Measurements from ENCODE around the gene NFU1.
A peak's percentile ranks its signal among the peaks of the same experiment; 100 is the strongest.

NFU1 gene

DNA sequence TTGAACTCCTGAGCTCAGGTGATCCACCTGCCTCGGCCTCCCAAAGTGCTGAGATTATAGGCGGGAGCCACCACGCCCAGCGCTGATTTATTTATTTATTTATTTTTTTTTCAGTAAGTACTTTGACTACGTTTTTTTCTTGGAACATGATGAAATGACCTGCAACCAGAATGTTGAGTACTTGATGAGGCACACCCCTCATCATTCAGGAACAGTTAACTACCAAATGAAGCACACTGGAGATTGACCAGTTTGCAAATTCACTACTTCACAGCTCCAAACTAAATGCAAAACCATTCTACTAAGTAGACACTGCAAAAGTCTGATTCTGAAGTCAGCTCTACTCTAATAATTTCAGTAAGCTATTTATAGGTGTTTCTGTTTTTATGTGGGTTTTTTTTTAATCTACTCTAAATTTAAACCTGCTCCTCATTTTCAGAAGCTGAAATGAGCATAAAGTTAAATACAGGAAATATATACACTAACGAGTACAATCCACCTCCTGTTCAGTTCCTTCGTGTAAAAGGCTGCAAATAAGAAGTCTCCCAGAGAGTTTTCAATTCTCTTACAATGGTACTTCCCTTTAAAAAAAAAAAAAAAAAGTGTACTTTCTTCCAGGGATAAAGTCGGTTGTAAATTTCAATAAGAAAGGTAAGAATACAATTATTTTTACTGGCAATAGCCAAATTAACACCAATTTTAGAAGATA, 51.6 kb downstream of the NFU1 start:
- Histone ChIP-seq H3K9ac (ENCODE audit: low read length) (peak overlapping the region; percentile 90), H3K27me3 (ENCODE audit: control insufficient read depth, insufficient read depth, low read length) (no peaks in the 10 kb centered on the region), H3K36me3 (ENCODE audit: control insufficient read depth, insufficient read depth, low read length) (no peaks in the 10 kb centered on the region), H3K4me3 (ENCODE audit: low read length) (peak overlapping the region; percentile 40), H3K9me3 (ENCODE audit: control insufficient read depth, low read length) (no peaks in the 10 kb centered on the region), H3K4me1 (ENCODE audit: control insufficient read depth, insufficient read depth, low read length) (peaks cover 34% of the 10 kb centered on the region)

DNA sequence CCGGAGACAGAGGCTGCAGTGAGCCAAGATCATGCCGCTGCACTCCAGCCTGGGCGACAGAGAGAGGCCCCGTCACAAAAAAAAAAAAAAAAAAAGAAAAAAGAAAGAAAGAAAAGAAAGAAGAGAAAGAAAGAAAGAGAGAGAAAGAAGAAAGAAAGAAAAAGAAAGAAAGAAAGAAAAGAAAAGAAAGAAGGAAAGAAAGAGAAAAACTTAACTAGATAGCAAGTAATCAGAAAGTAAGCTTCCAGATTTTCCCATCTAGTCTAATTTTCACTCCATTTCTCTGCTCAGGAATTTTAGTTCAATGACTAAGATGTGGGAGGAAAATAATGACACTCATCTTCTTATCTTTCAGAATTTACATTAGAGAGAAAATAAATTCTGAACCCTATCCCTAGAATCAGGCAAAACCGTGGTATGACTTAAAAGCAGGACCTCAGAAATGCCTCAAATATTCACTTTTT, 52.6 kb downstream of the NFU1 start:
- Histone ChIP-seq H3K36me3 (ENCODE audit: control insufficient read depth, insufficient read depth, low read length) (no peaks in the 10 kb centered on the region), H3K4me3 (ENCODE audit: low read length) (no peak overlapping the region), H3K27me3 (ENCODE audit: control insufficient read depth, insufficient read depth, low read length) (no peaks in the 10 kb centered on the region), H3K4me1 (ENCODE audit: control insufficient read depth, insufficient read depth, low read length) (peaks cover 32% of the 10 kb centered on the region), H3K9me3 (ENCODE audit: control insufficient read depth, low read length) (no peaks in the 10 kb centered on the region), H3K9ac (ENCODE audit: low read length) (peak overlapping the region; percentile 28)

- H3K36me3 ChIP-seq (ENCODE audit: control insufficient read depth, insufficient read depth, low read length), result no peaks in the 10 kb centered on the region
- peaks cover 32% of the 10 kb centered on the region for H3K4me1 ChIP-seq (ENCODE audit: control insufficient read depth, insufficient read depth, low read length)
- H3K27me3 ChIP-seq (ENCODE audit: control insufficient read depth, insufficient read depth, low read length), result no peaks in the 10 kb centered on the region
- no peak overlapping the region for H3K4me3 ChIP-seq (ENCODE audit: low read length)
- H3K9ac ChIP-seq (ENCODE audit: low read length), result no peak overlapping the region
- no peaks in the 10 kb centered on the region for H3K9me3 ChIP-seq (ENCODE audit: control insufficient read depth, low read length)
Measured at GRCh38 chr2:69383176-69383812, 53.9 kb downstream of the NFU1 start.

- no peaks in the 10 kb centered on the region for H3K36me3 ChIP-seq (ENCODE audit: control insufficient read depth, insufficient read depth, low read length)
- H3K4me3 ChIP-seq (ENCODE audit: low read length), result no peak overlapping the region
- H3K4me1 ChIP-seq (ENCODE audit: control insufficient read depth, insufficient read depth, low read length), result peaks cover 25% of the 10 kb centered on the region
- H3K27me3 ChIP-seq (ENCODE audit: control insufficient read depth, insufficient read depth, low read length), result no peaks in the 10 kb centered on the region
- H3K9ac ChIP-seq (ENCODE audit: low read length), result no peak overlapping the region
- no peaks in the 10 kb centered on the region for H3K9me3 ChIP-seq (ENCODE audit: control insufficient read depth, low read length)
Measured at GRCh38 chr2:69382547-69382946, 54.7 kb downstream of the NFU1 start.

DNA sequence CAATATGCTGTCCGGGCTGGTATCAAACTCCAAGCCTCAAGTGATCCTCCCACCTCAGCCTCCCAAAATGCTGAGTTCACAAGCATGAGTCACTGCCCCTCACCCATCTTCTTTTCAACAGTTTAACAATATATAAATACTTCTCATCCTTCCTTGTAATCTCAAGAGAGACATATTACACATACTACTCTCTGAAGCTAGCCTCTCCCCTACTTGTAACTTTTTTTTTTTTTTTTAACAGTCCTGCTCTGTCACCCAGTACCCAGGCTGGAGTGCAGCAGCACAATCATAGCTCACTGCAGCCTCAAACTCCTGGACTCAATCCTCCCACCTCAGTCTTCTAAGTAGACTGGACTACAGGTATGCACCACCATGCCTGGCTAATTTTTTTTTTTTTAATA, 55.9 kb downstream of the NFU1 start:
- Histone ChIP-seq H3K4me3 (ENCODE audit: low read length) (no peak overlapping the region), H3K36me3 (ENCODE audit: control insufficient read depth, insufficient read depth, low read length) (no peaks in the 10 kb centered on the region), H3K9ac (ENCODE audit: low read length) (no peak overlapping the region), H3K9me3 (ENCODE audit: control insufficient read depth, low read length) (no peaks in the 10 kb centered on the region), H3K4me1 (ENCODE audit: control insufficient read depth, insufficient read depth, low read length) (peaks cover 24% of the 10 kb centered on the region), H3K27me3 (ENCODE audit: control insufficient read depth, insufficient read depth, low read length) (no peaks in the 10 kb centered on the region)

DNA sequence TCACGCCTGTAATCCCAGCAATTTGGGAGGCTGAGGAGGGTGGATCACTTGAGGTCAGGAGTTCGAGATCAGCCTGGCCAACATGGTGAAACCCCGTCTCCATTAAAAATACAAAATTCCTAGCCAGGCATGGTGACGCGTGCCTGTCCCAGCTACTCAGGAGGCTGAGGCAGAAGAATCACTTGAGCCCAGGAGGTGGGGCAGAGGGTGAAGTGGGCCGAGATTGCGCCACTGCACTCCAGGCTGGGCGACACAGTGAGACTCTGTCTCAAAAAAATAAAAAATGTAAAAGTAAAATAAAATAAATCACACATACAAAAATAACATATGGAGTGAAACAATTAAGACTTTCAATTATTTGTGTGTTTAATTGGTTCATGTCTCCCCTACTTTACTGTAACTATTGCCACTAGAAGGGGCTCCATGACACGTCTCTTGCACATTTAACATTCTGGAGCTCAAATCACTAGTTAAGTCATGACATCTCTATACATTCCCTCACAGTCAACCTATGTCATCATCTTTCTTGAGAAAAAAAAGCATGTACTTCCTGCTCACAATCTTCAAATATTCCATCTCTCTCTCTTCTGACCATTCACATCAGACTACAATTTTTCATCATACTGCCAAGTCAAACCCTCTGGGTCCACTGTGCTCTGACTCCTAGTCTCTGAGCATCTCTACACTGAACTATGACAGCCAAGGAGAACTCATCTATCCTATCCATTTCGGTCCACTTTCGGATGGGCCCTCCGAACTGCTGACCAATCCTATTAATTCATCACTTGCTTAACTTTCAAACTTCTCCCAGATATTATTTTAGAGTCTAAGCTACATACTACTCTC, 56.9 kb downstream of the NFU1 start:
- Histone ChIP-seq H3K9ac (ENCODE audit: low read length) (no peak overlapping the region), H3K27me3 (ENCODE audit: control insufficient read depth, insufficient read depth, low read length) (no peaks in the 10 kb centered on the region), H3K9me3 (ENCODE audit: control insufficient read depth, low read length) (no peaks in the 10 kb centered on the region), H3K4me3 (ENCODE audit: low read length) (no peak overlapping the region), H3K4me1 (ENCODE audit: control insufficient read depth, insufficient read depth, low read length) (peaks cover 24% of the 10 kb centered on the region), H3K36me3 (ENCODE audit: control insufficient read depth, insufficient read depth, low read length) (no peaks in the 10 kb centered on the region)

DNA sequence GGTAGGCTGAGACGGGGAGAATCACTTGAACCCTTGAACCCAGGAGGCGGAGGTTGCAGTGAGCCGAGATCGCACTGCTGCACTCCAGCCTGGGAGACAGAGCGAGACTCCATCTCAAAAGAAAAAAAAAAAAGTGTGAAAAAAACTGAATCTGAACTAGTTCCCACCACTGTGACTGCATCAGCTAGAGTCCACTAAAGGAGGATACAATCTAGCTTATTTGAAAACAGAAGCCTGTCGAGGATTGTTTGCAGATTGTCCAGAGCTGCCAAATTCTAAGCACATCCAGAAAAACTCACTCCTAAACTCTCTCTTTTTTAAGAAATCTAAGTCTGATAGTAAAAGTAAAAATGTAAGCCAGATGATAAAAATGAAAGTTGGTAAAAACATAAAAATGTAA, 60.8 kb downstream of the NFU1 start:
- Histone ChIP-seq H3K27me3 (ENCODE audit: control insufficient read depth, insufficient read depth, low read length) (no peaks in the 10 kb centered on the region), H3K9ac (ENCODE audit: low read length) (no peak overlapping the region)

DNA sequence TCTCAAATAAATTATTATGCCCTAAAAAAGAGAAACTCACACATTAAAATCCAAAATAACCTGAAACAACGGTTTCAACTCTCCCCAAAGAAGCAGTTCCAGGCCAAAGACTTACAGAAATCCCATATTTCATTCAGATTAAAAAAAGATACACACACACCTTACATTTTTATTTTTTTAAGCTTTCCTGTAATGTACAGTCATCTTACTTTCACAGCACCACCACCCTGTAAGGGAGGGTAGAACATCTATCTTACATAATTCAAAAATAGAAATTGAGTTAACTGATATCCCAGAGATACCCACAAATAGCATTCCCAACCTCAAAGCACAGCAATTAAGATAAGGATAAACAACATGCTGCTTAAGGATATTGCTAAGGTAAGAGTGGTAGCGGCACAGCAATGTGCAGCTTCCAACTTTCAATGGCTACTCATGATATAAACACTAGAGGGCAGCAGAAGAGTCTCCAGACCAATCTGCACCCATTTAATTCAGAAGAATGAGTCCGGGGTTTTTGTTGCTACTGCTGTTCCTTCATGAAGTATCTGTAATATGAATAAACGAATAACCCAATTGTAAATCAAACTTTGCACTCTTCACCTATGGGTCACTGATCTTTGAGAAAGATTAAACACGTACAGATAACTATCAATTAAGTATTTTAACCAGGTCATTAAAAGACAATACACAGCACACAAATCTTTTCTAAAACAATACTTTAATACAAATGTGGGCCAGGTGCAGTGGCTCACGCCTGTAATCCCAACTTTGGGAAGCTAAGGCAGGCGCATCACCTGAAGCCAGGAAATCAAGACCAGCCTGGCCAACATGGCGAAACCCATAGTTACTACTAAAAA, 61.5 kb downstream of the NFU1 start:
- peaks cover 6% of the 10 kb centered on the region for H3K36me3 ChIP-seq (ENCODE audit: control insufficient read depth, insufficient read depth, low read length)
- H3K27me3 ChIP-seq (ENCODE audit: control insufficient read depth, insufficient read depth, low read length), result no peaks in the 10 kb centered on the region
- peaks cover 6% of the 10 kb centered on the region for H3K4me1 ChIP-seq (ENCODE audit: control insufficient read depth, insufficient read depth, low read length)
- no peaks in the 10 kb centered on the region for H3K9me3 ChIP-seq (ENCODE audit: control insufficient read depth, low read length)
- no peak overlapping the region for H3K9ac ChIP-seq (ENCODE audit: low read length)
- no peak overlapping the region for H3K4me3 ChIP-seq (ENCODE audit: low read length)

More for the DNA sequence above, 60.8 kb downstream of the NFU1 start:
- H3K36me3 ChIP-seq (ENCODE audit: control insufficient read depth, insufficient read depth, low read length), result peaks cover 6% of the 10 kb centered on the region
- H3K4me3 ChIP-seq (ENCODE audit: low read length), result no peak overlapping the region
- H3K4me1 ChIP-seq (ENCODE audit: control insufficient read depth, insufficient read depth, low read length), result peaks cover 11% of the 10 kb centered on the region
- H3K9me3 ChIP-seq (ENCODE audit: control insufficient read depth, low read length), result no peaks in the 10 kb centered on the region

GRCh38 chr2:69372767-69373166, 64.5 kb downstream of the NFU1 start:
- Histone ChIP-seq H3K27me3 (ENCODE audit: control insufficient read depth, insufficient read depth, low read length) (no peaks in the 10 kb centered on the region), H3K36me3 (ENCODE audit: control insufficient read depth, insufficient read depth, low read length) (peaks cover 11% of the 10 kb centered on the region), H3K4me3 (ENCODE audit: low read length) (no peak overlapping the region)

DNA sequence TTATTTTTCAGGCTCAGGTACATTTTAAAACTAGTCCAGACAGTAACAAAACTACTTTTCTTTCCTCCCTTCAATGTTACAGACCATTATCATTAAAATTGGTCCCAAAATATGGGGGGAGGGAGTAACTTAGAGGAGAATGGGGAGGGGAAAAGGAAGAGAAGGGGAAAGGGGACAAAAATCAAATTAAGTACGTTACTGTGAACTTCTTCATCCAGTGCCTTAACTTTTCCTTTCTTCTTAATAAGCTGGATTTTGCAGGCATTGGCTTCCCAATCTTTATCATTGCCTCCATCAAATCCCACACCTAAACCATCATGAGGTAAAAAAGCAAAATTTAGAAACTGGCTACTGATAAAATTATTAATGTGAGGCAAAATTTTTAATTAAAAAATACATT, 67.4 kb downstream of the NFU1 start:
- Histone ChIP-seq H3K4me3 (ENCODE audit: low read length) (no peak overlapping the region), H3K9me3 (ENCODE audit: control insufficient read depth, low read length) (no peaks in the 10 kb centered on the region), H3K27me3 (ENCODE audit: control insufficient read depth, insufficient read depth, low read length) (no peaks in the 10 kb centered on the region), H3K9ac (ENCODE audit: low read length) (no peak overlapping the region), H3K36me3 (ENCODE audit: control insufficient read depth, insufficient read depth, low read length) (peaks cover 11% of the 10 kb centered on the region), H3K4me1 (ENCODE audit: control insufficient read depth, insufficient read depth, low read length) (no peaks in the 10 kb centered on the region)

More at GRCh38 chr2:69372767-69373166, 64.5 kb downstream of the NFU1 start:
- H3K4me1 ChIP-seq (ENCODE audit: control insufficient read depth, insufficient read depth, low read length), result no peaks in the 10 kb centered on the region
- H3K9ac ChIP-seq (ENCODE audit: low read length), result no peak overlapping the region
- H3K9me3 ChIP-seq (ENCODE audit: control insufficient read depth, low read length), result no peaks in the 10 kb centered on the region

GRCh38 chr2:69368588-69368987, 68.6 kb downstream of the NFU1 start:
- no peaks in the 10 kb centered on the region for H3K4me1 ChIP-seq (ENCODE audit: control insufficient read depth, insufficient read depth, low read length)
- H3K9me3 ChIP-seq (ENCODE audit: control insufficient read depth, low read length), result no peaks in the 10 kb centered on the region
- H3K27me3 ChIP-seq (ENCODE audit: control insufficient read depth, insufficient read depth, low read length), result no peaks in the 10 kb centered on the region
- no peak overlapping the region for H3K9ac ChIP-seq (ENCODE audit: low read length)
- H3K4me3 ChIP-seq (ENCODE audit: low read length), result no peak overlapping the region
- H3K36me3 ChIP-seq (ENCODE audit: control insufficient read depth, insufficient read depth, low read length), result peaks cover 11% of the 10 kb centered on the region
